Suprapubic skin (tissue), 4 donors: ENCODE results near the gene LCAT.

Experiments
- POLR2A ChIP-seq, 2 donors: fragments of 450-650 bp; IDR thresholded peaks; one replicate each; pipeline ENCODE4 v1.6.1; 2017; ENCODE audit warnings: antibody characterized with exemption in 2 of 2, mild to moderate bottlenecking in 2 of 2, moderate library complexity in 2 of 2
- POLR2AphosphoS5 ChIP-seq, 3 donors: sonication (generic); formaldehyde crosslinking; IDR thresholded peaks; one replicate each; pipeline ENCODE4 v1.6.1; 2017; ENCODE audit warnings: antibody characterized with exemption in 3 of 3
- TF ChIP-seq, protein P1 (sequence below), 2 donors: fragments of 200-600 bp in 1 of 2; fragments of 450-650 bp in 1 of 2; sonication (generic) in 1 of 2; IDR thresholded peaks; one replicate each; pipeline ENCODE4 v1.5.1; 2016 to 2019; ENCODE audit warnings: antibody characterized with exemption in 2 of 2, mild to moderate bottlenecking in 1 of 2, moderate library complexity in 1 of 2

DNA sequence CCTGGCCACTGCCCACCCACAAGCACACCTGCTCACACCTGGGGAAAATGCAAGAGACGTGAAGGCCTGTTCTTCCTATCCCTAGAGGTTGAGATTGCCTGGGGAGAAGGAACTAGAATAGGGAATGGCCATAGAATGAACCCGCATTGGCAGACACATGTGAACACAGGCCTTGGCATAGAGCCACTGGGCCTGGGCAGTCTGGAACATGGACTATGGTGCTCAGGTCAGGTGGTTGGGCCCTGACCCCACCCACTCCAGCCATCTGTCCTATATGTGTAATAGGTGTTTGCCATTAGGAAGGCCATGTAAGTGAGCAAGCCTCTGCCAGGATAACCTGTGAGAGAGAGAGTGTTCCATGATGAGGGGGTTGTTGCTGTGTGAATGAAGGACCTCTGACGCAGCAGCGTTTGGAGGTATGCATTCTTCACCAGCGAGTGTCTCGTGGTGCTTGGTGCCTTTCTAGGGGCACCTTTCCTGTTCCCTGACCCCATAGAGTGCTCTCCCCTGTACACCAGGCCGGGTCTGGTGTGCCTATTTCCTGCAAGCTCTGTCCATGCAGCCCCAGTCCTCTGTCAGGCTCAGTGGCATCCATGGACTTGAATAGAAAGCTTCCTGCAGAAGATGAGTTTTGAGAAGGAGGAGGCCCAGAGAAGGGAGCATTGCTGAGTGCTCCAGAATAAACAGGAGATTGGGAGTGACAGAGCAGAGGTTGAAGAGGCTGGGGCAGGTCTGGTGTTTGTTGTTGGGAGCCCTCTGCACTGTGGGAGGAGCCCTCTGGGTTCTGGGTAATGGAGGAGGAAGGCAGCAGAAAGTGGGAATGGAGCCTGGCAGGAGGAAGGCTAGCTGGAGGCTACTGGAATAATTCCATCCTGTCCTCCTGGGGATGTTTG lies 27.8 kb downstream of the LCAT start:
- TF ChIP-seq, protein P1, sequence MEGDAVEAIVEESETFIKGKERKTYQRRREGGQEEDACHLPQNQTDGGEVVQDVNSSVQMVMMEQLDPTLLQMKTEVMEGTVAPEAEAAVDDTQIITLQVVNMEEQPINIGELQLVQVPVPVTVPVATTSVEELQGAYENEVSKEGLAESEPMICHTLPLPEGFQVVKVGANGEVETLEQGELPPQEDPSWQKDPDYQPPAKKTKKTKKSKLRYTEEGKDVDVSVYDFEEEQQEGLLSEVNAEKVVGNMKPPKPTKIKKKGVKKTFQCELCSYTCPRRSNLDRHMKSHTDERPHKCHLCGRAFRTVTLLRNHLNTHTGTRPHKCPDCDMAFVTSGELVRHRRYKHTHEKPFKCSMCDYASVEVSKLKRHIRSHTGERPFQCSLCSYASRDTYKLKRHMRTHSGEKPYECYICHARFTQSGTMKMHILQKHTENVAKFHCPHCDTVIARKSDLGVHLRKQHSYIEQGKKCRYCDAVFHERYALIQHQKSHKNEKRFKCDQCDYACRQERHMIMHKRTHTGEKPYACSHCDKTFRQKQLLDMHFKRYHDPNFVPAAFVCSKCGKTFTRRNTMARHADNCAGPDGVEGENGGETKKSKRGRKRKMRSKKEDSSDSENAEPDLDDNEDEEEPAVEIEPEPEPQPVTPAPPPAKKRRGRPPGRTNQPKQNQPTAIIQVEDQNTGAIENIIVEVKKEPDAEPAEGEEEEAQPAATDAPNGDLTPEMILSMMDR (IDR thresholded peaks at IDR 0.05) = no peak
- TF ChIP-seq POLR2A (IDR thresholded peaks at IDR 0.05) = no peak
- no peak for TF ChIP-seq POLR2AphosphoS5 (IDR thresholded peaks at IDR 0.05)
